HG03575 (cell line): ENCODE data around the gene EPHA4.

ENCODE experiments used
- ATAC-seq: cut with Tn5 transposase; IDR thresholded peaks from one replicate; pipeline ENCODE4 v1.9.1; 2021; ENCODE audit not compliant: unreplicated experiment, insufficient number of reproducible peaks, low FRiP score; ENCODE audit errors: extremely low read depth

Gene EPHA4

GRCh38 chr2:221385716-221386115, 186.4 kb downstream of the EPHA4 start:
- ATAC-seq: no peak

- ATAC-seq: no peak
Measured at GRCh38 chr2:221381928-221382488, 190.1 kb downstream of the EPHA4 start.

- no peak for ATAC-seq
Measured at GRCh38 chr2:221380686-221381085, 191.4 kb downstream of the EPHA4 start.

GRCh38 chr2:221380062-221380461, 192.0 kb downstream of the EPHA4 start:
- ATAC-seq: no peak

GRCh38 chr2:221377597-221377996, 194.5 kb downstream of the EPHA4 start:
- no peak for ATAC-seq

- ATAC-seq: no peak
Measured at GRCh38 chr2:221377066-221377465, 195.0 kb downstream of the EPHA4 start.

- ATAC-seq: no peak
Measured at GRCh38 chr2:221374234-221374633, 197.9 kb downstream of the EPHA4 start.

- ATAC-seq: no peak
Measured at GRCh38 chr2:221372907-221373306, 199.2 kb downstream of the EPHA4 start.

- no peak for ATAC-seq
Measured at GRCh38 chr2:221372159-221372884, 199.8 kb downstream of the EPHA4 start.

GRCh38 chr2:221371347-221371746, 200.8 kb downstream of the EPHA4 start:
- ATAC-seq: no peak

GRCh38 chr2:221370857-221371211, 201.3 kb downstream of the EPHA4 start:
- ATAC-seq: no peak

- no peak for ATAC-seq
Measured at GRCh38 chr2:221370076-221370856, 201.8 kb downstream of the EPHA4 start.
